GM12875 (cell line): ENCODE data around the gene BTBD17.

Experiments
- H3K4me3 ChIP-seq: one replicate; pipeline ENCODE4 v1.5.1; 2011; ENCODE audit warnings: low read depth, low read length, control low read depth
- TF ChIP-seq, protein P1 (sequence below): IDR thresholded peaks from 2 replicates; pipeline ENCODE4 v1.5.1; 2011; ENCODE audit warnings: low read depth, mild to moderate bottlenecking, control low read depth, inconsistent platforms, low read length, moderate library complexity, borderline replicate concordance; ENCODE audit not compliant: insufficient read depth

The BTBD17 gene

DNA sequence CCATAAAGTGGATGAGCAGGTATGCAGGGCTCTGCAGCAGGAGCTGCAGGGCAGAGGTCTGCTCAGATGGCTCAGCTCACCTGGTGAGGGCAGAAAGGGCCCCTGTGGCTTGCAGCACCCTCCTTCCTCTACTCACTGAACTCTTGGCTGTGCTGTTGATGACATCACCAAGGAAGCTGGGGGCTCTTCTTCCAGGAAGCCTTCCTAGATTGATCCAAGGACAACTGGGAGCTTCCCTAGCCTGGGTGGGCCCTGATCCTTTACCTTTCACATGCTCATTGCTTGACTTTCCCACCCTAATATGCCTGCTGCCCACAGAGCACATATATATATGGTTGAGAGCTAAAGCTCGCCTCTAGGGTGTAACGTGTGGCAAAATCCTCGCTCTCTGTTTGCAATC lies 33.2 kb downstream of the BTBD17 start:
- H3K4me3 ChIP-seq, result no peak overlapping the region
- TF ChIP-seq, protein P1, sequence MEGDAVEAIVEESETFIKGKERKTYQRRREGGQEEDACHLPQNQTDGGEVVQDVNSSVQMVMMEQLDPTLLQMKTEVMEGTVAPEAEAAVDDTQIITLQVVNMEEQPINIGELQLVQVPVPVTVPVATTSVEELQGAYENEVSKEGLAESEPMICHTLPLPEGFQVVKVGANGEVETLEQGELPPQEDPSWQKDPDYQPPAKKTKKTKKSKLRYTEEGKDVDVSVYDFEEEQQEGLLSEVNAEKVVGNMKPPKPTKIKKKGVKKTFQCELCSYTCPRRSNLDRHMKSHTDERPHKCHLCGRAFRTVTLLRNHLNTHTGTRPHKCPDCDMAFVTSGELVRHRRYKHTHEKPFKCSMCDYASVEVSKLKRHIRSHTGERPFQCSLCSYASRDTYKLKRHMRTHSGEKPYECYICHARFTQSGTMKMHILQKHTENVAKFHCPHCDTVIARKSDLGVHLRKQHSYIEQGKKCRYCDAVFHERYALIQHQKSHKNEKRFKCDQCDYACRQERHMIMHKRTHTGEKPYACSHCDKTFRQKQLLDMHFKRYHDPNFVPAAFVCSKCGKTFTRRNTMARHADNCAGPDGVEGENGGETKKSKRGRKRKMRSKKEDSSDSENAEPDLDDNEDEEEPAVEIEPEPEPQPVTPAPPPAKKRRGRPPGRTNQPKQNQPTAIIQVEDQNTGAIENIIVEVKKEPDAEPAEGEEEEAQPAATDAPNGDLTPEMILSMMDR, result no peak

DNA sequence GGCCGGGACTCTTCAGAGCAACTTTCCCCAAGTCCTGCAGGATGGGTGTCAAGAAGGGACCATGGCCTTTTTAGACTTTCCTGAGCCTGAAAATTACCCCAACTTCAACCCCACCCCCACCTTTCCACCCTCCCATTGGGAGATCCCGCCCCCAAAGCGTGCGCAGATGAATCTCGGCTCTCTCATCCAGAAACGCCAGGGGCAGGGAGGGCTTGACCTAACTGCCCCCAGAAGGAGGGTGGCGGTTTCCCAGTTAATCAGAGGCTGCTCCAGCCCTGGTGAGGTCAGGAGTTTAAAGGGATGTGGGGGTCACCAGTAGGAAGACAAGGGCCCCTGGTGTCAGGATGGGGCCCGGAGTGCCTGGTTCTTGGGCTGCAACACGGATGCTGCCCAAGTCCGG lies 35.2 kb downstream of the BTBD17 start:
- H3K4me3 ChIP-seq, result no peak overlapping the region
- TF ChIP-seq, protein P1, result no peak

DNA sequence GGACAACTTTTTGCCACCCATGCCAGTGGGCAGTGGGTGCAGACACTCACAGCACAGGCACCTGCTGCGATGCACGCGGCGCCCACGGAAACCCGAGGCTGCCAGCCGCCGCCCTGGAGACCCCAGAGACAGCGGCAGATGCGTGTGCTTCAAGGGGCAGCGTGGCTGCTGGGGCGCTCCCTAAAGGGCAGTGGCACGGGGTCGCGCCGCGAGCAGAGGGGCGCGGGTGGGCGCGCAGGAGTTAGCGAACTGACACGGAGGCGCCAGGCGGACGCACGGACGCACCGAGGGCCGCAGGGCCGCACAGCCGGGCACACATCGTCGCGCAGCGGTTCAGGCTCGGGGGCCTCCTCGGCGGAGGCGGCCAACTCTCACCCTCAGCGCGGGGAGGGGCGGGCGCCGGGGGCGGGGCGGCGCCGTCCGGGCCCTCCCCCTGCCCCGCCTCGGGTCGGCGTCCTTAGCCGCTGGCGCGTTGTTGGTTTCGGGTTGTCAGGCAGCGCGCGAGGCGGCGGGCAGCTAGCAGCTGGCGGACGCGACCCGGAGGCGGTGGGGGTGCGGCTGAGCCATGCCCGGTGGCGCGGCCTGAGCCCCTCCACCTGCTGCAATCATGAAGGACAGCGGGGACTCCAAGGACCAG lies 35.8 kb downstream of the BTBD17 start, which contains the start of gene KIF19:
Gene KIF19, plus strand, starts transcription at position 484 of the 637 bp plus-strand sequence. Its CDS starts 124 bp downstream, at position 608.
- TF ChIP-seq, protein P1, result no peak

GRCh38 chr17:74325376-74325742 lies 36.3 kb downstream of the BTBD17 start:
- TF ChIP-seq, protein P1, result no peak
- H3K4me3 ChIP-seq, result no peak overlapping the region

More for the DNA sequence above, 35.8 kb downstream of the BTBD17 start, which contains the start of gene KIF19:
- H3K4me3 ChIP-seq, result no peak within 1 kb of the TSS

DNA sequence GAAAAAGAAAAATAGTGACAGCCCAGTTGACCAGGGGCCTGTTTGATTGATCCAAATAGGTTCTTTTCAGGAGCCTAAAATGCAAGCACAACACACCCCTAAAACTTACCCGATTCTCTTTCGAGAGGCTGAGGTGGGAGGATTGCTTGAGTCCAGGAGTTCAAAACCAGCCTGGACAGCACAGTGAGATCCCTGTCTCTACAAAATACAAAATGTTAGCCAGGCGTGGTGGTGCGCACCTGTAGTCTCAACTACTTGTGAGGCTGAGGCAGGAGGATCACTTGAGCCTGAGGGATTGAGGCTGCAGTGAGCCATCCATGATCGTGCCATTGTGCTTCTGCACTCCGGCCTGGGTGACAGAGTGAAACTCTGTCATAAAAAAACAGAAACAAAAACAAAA lies 37.1 kb downstream of the BTBD17 start:
- TF ChIP-seq, protein P1, result no peak
- no peak overlapping the region for H3K4me3 ChIP-seq

GRCh38 chr17:74318391-74318790 lies 43.3 kb downstream of the BTBD17 start:
- no peak overlapping the region for H3K4me3 ChIP-seq
- TF ChIP-seq, protein P1, result no peak

DNA sequence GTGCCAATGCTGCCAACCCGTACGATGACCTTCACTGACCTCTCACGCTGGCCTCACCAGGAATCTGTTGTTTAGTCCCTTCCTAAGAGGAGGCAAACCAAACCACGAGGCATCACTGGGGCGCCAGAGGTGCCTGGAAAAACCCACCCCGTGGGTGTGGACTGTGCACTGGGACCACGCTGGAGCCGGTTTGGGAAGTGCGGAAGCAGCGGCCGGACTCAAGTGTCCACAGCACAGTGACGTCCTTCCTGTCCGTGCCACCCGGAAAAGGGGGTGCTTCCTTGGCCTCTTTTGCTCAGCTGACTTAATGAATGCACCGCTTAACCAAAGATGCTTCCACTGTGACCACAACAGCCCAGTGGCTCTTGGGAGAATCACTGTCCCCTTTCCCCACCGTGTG lies 44.6 kb downstream of the BTBD17 start:
- no peak overlapping the region for H3K4me3 ChIP-seq
- TF ChIP-seq, protein P1, result no peak
